HG02763 (cell line): Measurements from ENCODE around the gene NAA38.
A peak's percentile ranks its signal among the peaks of the same experiment; 100 is the strongest.

Experiments used
- ATAC-seq: cut with Tn5 transposase; IDR thresholded peaks from one replicate; pipeline ENCODE4 v1.9.1; 2021; ENCODE audit warnings: mild to moderate bottlenecking, moderate library complexity; ENCODE audit not compliant: unreplicated experiment

NAA38 gene

GRCh38 chr17:7841396-7841914 is 15.9 kb downstream of the NAA38 start:
- ATAC-seq = peak; percentile 3

GRCh38 chr17:7840875-7841274 is 16.5 kb downstream of the NAA38 start:
- ATAC-seq = no peak

GRCh38 chr17:7840441-7840840 is 16.9 kb downstream of the NAA38 start:
- no peak for ATAC-seq

GRCh38 chr17:7839876-7840261 is 17.5 kb downstream of the NAA38 start:
- ATAC-seq = no peak

GRCh38 chr17:7839190-7839875 is 18.0 kb downstream of the NAA38 start:
- ATAC-seq = no peak

- no peak for ATAC-seq
These were observed 19.0 kb downstream of the NAA38 start for GRCh38 chr17:7838090-7839075.

GRCh38 chr17:7837408-7838088 is 19.8 kb downstream of the NAA38 start:
- ATAC-seq = no peak

- ATAC-seq = no peak
These were observed 20.6 kb downstream of the NAA38 start for GRCh38 chr17:7836596-7837407.

- no peak for ATAC-seq
These were observed 21.4 kb downstream of the NAA38 start for GRCh38 chr17:7835814-7836595.

- peak; percentile 53 for ATAC-seq
These were observed 22.2 kb downstream of the NAA38 start for GRCh38 chr17:7834957-7835813.

GRCh38 chr17:7834542-7834956 is 22.8 kb downstream of the NAA38 start:
- ATAC-seq = no peak

- ATAC-seq = no peak
These were observed 23.4 kb downstream of the NAA38 start, which contains the start of gene KDM6B for GRCh38 chr17:7833795-7834541. Gene KDM6B (plus strand): TSS chr17:7834217. CDS start chr17:7845555, 11,338 bp downstream.

GRCh38 chr17:7833011-7833794 is 24.2 kb downstream of the NAA38 start:
- no peak for ATAC-seq

GRCh38 chr17:7832431-7832830 is 24.9 kb downstream of the NAA38 start:
- no peak for ATAC-seq

GRCh38 chr17:7831233-7831632 is 26.1 kb downstream of the NAA38 start:
- no peak for ATAC-seq

GRCh38 chr17:7830616-7831015 is 26.7 kb downstream of the NAA38 start:
- ATAC-seq = no peak
